HG03196 (cell line): ENCODE data around the gene CCDC154.

Experiments used
- ATAC-seq: cut with Tn5 transposase; IDR thresholded peaks from one replicate; pipeline ENCODE4 v1.9.1; 2021; ENCODE audit not compliant: unreplicated experiment

Gene CCDC154

GRCh38 chr16:1427473-1428461, 16.6 kb downstream of the CCDC154 start:
- ATAC-seq, result no peak

- ATAC-seq, result no peak
These were observed 17.5 kb downstream of the CCDC154 start for GRCh38 chr16:1426734-1427471.

GRCh38 chr16:1425616-1426370, 18.6 kb downstream of the CCDC154 start:
- no peak for ATAC-seq

GRCh38 chr16:1424028-1424427, 20.3 kb downstream of the CCDC154 start:
- ATAC-seq, result no peak

- ATAC-seq, result no peak
These were observed 22.3 kb downstream of the CCDC154 start for GRCh38 chr16:1422076-1422475.

- ATAC-seq, result peak; percentile 15
These were observed 24.2 kb downstream of the CCDC154 start for GRCh38 chr16:1420111-1420539.

- no peak for ATAC-seq
These were observed 27.8 kb downstream of the CCDC154 start for GRCh38 chr16:1416521-1416941.

- peak; percentile 40 for ATAC-seq
These were observed 29.7 kb downstream of the CCDC154 start, which contains the start of gene UNKL for GRCh38 chr16:1414532-1415260. UNKL (minus strand) TSS chr16:1414704; CDS start chr16:1414691, 13 bp downstream.

GRCh38 chr16:1413684-1414531, 30.4 kb downstream of the CCDC154 start:
- ATAC-seq, result peak; percentile 38

GRCh38 chr16:1412847-1413246, 31.5 kb downstream of the CCDC154 start:
- ATAC-seq, result no peak

GRCh38 chr16:1408171-1408837, 36.1 kb downstream of the CCDC154 start:
- no peak for ATAC-seq

GRCh38 chr16:1407753-1408152, 36.6 kb downstream of the CCDC154 start:
- no peak for ATAC-seq

GRCh38 chr16:1403733-1404132, 40.6 kb downstream of the CCDC154 start:
- ATAC-seq, result no peak

- no peak for ATAC-seq
These were observed 41.3 kb downstream of the CCDC154 start for GRCh38 chr16:1403036-1403435.

- no peak for ATAC-seq
These were observed 42.6 kb downstream of the CCDC154 start for GRCh38 chr16:1401758-1402154.

GRCh38 chr16:1401061-1401757, 43.1 kb downstream of the CCDC154 start:
- ATAC-seq, result no peak

GRCh38 chr16:1398826-1399581, 45.4 kb downstream of the CCDC154 start:
- ATAC-seq, result no peak

GRCh38 chr16:1398351-1398750, 46.0 kb downstream of the CCDC154 start:
- ATAC-seq, result no peak
